Cardiac fibroblast (primary cell): Measurements from ENCODE around the gene PPIP5K2.

ENCODE experiments used
- DNase-seq, 2 donors: peaks; one replicate each; pipeline versions ENCODE4 v3.0.0 to v3.0.0-alpha.2; 2010; ENCODE audit warnings: low read depth in 2 of 2
- H3K4me3 ChIP-seq, 2 donors: replicated peaks in 1 of 2; 1 replicate in 1 of 2; 2 replicates in 1 of 2; pipeline ENCODE4 v1.5.1; 2011; ENCODE audit warnings: low read depth in 2 of 2, low read length in 2 of 2, mild to moderate bottlenecking in 2 of 2, moderate library complexity in 1 of 2
- CTCF ChIP-seq: IDR thresholded peaks from one replicate; pipeline ENCODE4 v1.5.1; 2011; ENCODE audit warnings: low read depth, mild to moderate bottlenecking, low read length, inconsistent platforms

Gene PPIP5K2

GRCh38 chr5:103109277-103109676, 10.8 kb upstream of the PPIP5K2 start:
- no peak for TF ChIP-seq CTCF
- no peak for DNase-seq

GRCh38 chr5:103110403-103110802, 9.7 kb upstream of the PPIP5K2 start:
- no peak overlapping the region for H3K4me3 ChIP-seq
- DNase-seq: no peak
- TF ChIP-seq CTCF: no peak

More at GRCh38 chr5:103109277-103109676, 10.8 kb upstream of the PPIP5K2 start:
- H3K4me3 ChIP-seq: no peak overlapping the region

- no peak overlapping the region for H3K4me3 ChIP-seq
- no peak for TF ChIP-seq CTCF
- no peak for DNase-seq
Observed at GRCh38 chr5:103111468-103111867, 8.6 kb upstream of the PPIP5K2 start.

- TF ChIP-seq CTCF: no peak
- no peak for DNase-seq
- H3K4me3 ChIP-seq: no peak overlapping the region
Observed at GRCh38 chr5:103112910-103113309, 7.2 kb upstream of the PPIP5K2 start.

GRCh38 chr5:103114440-103114839, 5.7 kb upstream of the PPIP5K2 start:
- no peak overlapping the region for H3K4me3 ChIP-seq
- TF ChIP-seq CTCF: no peak
- no peak for DNase-seq

- DNase-seq: no peak
- no peak overlapping the region for H3K4me3 ChIP-seq
- TF ChIP-seq CTCF: no peak
Observed at GRCh38 chr5:103117471-103117991, 2.6 kb upstream of the PPIP5K2 start.
